GM12874 (cell line): ENCODE data around the gene RGS17.

Experiments
- TF ChIP-seq, protein P1 (sequence below): IDR thresholded peaks from 2 replicates; pipeline ENCODE4 v1.5.1; 2011; ENCODE audit warnings: low read depth, mild to moderate bottlenecking, control low read depth, low read length, moderate library complexity; ENCODE audit not compliant: insufficient read depth

RGS17 gene

DNA sequence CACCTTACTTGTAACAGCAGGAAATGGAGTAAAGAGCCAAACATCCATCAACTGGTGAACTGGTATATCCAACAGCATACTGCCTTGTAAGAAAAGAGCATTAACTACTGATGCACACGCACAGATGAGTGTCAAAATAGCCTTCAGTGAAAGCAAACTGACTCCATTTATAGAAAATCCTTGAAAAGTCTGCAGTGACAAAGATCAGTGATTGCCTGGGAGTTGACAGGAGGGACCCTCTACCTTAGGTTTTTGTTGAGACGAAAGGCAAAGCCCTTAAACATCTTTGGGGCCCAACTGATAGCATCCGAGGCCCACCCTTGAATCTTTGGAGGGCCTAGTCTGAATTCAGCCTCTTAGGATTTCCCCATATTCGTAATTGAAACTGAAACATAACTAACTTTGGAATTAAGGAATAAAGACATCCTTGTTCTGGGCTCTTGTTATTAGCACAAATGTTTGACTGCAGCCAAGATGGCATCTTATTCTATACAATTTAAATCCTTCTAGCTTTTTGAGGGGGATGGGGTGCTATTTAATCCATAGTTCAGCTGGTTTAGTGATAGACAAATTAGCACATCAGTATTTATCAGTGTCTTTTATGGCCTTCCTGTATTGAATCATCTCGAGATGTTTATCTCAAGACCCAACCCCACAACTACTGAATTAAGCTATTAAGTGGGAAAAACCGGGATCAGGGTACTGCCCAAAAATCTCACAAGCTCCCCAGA is 161.2 kb downstream of the RGS17 start:
- TF ChIP-seq, protein P1, sequence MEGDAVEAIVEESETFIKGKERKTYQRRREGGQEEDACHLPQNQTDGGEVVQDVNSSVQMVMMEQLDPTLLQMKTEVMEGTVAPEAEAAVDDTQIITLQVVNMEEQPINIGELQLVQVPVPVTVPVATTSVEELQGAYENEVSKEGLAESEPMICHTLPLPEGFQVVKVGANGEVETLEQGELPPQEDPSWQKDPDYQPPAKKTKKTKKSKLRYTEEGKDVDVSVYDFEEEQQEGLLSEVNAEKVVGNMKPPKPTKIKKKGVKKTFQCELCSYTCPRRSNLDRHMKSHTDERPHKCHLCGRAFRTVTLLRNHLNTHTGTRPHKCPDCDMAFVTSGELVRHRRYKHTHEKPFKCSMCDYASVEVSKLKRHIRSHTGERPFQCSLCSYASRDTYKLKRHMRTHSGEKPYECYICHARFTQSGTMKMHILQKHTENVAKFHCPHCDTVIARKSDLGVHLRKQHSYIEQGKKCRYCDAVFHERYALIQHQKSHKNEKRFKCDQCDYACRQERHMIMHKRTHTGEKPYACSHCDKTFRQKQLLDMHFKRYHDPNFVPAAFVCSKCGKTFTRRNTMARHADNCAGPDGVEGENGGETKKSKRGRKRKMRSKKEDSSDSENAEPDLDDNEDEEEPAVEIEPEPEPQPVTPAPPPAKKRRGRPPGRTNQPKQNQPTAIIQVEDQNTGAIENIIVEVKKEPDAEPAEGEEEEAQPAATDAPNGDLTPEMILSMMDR = no peak

DNA sequence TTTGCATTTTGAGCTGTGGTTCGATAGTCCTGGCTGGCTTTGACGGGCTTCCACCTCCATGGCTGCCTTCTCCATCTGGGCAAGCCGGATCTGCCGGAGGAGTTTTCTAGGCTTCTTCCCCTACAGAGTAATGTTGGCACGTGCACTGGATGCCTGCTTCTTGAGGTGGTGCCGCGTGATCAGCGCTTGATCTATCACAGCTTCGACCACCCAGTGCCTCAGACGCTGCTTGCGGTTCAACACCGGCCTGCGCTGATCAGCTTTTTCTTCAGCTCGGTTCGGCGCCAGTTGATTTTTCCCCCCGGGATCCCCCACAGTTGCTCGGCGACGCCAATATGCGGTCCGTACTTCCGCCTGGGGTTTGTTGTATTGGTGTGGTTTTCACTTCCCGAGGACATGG is 171.7 kb downstream of the RGS17 start:
- TF ChIP-seq, protein P1 = no peak

DNA sequence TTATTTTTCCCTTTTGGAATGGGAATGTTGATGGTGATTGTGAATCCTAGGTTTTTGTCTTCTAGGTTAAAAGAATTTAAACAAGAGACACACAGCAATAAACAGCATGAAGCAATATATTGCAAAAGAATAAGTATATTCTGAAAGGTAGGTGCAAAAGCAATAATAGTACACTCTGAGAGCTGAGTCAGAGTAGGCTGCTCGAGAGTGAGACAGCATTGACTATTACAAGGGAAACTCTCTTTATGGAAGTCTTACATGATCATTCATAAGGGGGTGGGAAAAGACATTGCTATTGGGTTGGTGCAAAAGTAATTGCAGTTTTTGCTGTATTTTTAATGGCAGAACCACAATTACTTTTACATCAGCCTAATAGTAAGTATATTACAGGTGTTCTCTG is 173.3 kb downstream of the RGS17 start:
- TF ChIP-seq, protein P1 = no peak
